Measurements from ENCODE around the gene CIT. TPM values are rescaled to one million over a fixed set of nuclear protein-coding genes. Genes with fewer than 3 reads are reported as not detected.

The CIT gene
- polyA plus RNA-seq, 3 donors: 0.03 TPM; not detected in 2

DNA sequence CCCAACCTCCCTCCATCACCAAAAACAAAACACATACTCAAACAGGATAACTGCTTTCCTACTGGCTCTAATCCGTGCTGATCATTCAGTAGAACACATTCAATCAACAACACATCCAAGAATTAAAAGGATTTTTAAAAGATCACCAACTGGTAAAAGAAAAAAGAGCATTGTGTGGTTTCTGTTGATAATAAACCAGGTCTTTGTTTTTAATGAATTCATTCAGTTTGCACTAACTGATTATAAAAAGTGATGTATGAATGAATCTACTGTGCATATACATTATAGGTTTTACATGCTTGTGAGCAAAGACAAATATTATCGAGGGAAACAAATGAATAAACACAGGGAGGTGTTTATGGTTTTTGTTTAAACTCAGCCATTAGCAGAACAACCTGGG is 55.1 kb downstream of the CIT start:
- Histone ChIP-seq H3K4me3 (replicated peaks in 1 of 3; ENCODE audit: low read depth in 2 of 3, low read length in 3 of 3) (no peak overlapping the region), H3K27ac (ENCODE audit: low read depth in 1 of 2, low read length in 2 of 2) (no peak overlapping the region), H3K36me3 (replicated peaks in 1 of 2; ENCODE audit: control insufficient read depth in 1 of 2, insufficient read depth in 2 of 2, low read length in 2 of 2) (peaks cover 30 to 77% of the 10 kb centered on the region in 2 donors), H4K20me1 (ENCODE audit: insufficient read depth, low read length) (no peaks in the 10 kb centered on the region), H3K79me2 (ENCODE audit: insufficient read depth, low read length) (no peaks in the 10 kb centered on the region), H3K27me3 (ENCODE audit: control insufficient read depth in 2 of 2, insufficient read depth in 2 of 2, low read length in 2 of 2) (no peaks in the 10 kb centered on the region), H3K9ac (ENCODE audit: insufficient read depth, low read length, poor library complexity, severe bottlenecking) (no peak overlapping the region), H3K4me2 (replicated peaks; ENCODE audit: extremely low read depth, low read length, poor library complexity, severe bottlenecking) (no peak overlapping the region), H3K9me3 (replicated peaks in 1 of 2; ENCODE audit: control insufficient read depth in 1 of 2, insufficient read depth in 1 of 2, low read length in 2 of 2) (no peaks in the 10 kb centered on the region), H3K4me1 (ENCODE audit: control insufficient read depth in 1 of 2, insufficient read depth in 2 of 2, low read length in 2 of 2) (no peaks in the 10 kb centered on the region), H2AFZ (ENCODE audit: insufficient read depth, low read depth, low read length, poor library complexity, severe bottlenecking) (no peak overlapping the region)
- no CpG with 5 or more reads among the region's 2 CpGs for WGBS (ENCODE audit: insufficient coverage)
- TF ChIP-seq, protein P1, sequence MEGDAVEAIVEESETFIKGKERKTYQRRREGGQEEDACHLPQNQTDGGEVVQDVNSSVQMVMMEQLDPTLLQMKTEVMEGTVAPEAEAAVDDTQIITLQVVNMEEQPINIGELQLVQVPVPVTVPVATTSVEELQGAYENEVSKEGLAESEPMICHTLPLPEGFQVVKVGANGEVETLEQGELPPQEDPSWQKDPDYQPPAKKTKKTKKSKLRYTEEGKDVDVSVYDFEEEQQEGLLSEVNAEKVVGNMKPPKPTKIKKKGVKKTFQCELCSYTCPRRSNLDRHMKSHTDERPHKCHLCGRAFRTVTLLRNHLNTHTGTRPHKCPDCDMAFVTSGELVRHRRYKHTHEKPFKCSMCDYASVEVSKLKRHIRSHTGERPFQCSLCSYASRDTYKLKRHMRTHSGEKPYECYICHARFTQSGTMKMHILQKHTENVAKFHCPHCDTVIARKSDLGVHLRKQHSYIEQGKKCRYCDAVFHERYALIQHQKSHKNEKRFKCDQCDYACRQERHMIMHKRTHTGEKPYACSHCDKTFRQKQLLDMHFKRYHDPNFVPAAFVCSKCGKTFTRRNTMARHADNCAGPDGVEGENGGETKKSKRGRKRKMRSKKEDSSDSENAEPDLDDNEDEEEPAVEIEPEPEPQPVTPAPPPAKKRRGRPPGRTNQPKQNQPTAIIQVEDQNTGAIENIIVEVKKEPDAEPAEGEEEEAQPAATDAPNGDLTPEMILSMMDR (IDR thresholded peaks at IDR 0.05): no peak
- no peaks in the 10 kb centered on the region for H3K4me1 Mint-ChIP-seq
- no peak for DNase-seq
- no peaks in the 10 kb centered on the region for H3K27me3 Mint-ChIP-seq (ENCODE audit: low read depth in 3 of 3)
- no peak overlapping the region for H3K4me3 Mint-ChIP-seq
- H3K27ac Mint-ChIP-seq: no peak overlapping the region
- peaks cover 59 to 84% of the 10 kb centered on the region in 2 donors for H3K36me3 Mint-ChIP-seq
- intact Hi-C loops (cut with micrococcal nuclease): no loop called here
- no peaks in the 10 kb centered on the region for H3K9me3 Mint-ChIP-seq

DNA sequence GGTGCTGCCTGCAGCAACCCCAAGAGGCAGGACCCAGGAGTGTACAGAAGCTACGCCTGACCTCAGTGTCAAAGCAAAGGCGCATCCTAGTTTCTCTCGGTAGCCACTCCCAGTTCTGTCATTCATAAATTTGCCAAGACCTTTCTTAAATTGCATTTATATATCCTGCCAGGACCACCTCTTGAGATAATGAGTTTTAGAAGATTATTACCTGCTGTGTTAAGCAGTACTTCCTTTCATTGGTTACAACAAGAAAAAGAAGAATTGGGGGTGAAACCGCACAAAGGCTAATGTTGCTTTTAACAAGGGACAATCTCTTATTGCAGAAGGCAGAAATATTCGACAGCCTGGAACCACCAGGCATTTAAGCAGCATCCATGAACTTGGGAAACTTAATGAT is 57.8 kb downstream of the CIT start:
- Histone ChIP-seq H3K36me3 (replicated peaks in 1 of 2; ENCODE audit: control insufficient read depth in 1 of 2, insufficient read depth in 2 of 2, low read length in 2 of 2) (peaks cover 32 to 67% of the 10 kb centered on the region in 2 donors), H3K9ac (ENCODE audit: insufficient read depth, low read length, poor library complexity, severe bottlenecking) (no peak overlapping the region), H3K4me3 (replicated peaks in 1 of 3; ENCODE audit: low read depth in 2 of 3, low read length in 3 of 3) (no peak overlapping the region), H4K20me1 (ENCODE audit: insufficient read depth, low read length) (no peaks in the 10 kb centered on the region), H2AFZ (ENCODE audit: insufficient read depth, low read depth, low read length, poor library complexity, severe bottlenecking) (no peak overlapping the region), H3K4me1 (ENCODE audit: control insufficient read depth in 1 of 2, insufficient read depth in 2 of 2, low read length in 2 of 2) (no peaks in the 10 kb centered on the region), H3K79me2 (ENCODE audit: insufficient read depth, low read length) (no peaks in the 10 kb centered on the region), H3K9me3 (replicated peaks in 1 of 2; ENCODE audit: control insufficient read depth in 1 of 2, insufficient read depth in 1 of 2, low read length in 2 of 2) (no peaks in the 10 kb centered on the region), H3K27ac (ENCODE audit: low read depth in 1 of 2, low read length in 2 of 2) (no peak overlapping the region), H3K27me3 (ENCODE audit: control insufficient read depth in 2 of 2, insufficient read depth in 2 of 2, low read length in 2 of 2) (no peaks in the 10 kb centered on the region), H3K4me2 (replicated peaks; ENCODE audit: extremely low read depth, low read length, poor library complexity, severe bottlenecking) (no peak overlapping the region)
- Mint-ChIP-seq H3K9me3 (no peaks in the 10 kb centered on the region), H3K4me1 (peaks cover 1% of the 10 kb centered on the region), H3K36me3 (peaks cover 57 to 77% of the 10 kb centered on the region in 2 donors), H3K27ac (peak overlapping the region in 1 of 7 donors; percentile 26), H3K4me3 (no peak overlapping the region), H3K27me3 (ENCODE audit: low read depth in 3 of 3) (no peaks in the 10 kb centered on the region)
- no peak for DNase-seq
- TF ChIP-seq, protein P1 (IDR thresholded peaks at IDR 0.05): no peak
- intact Hi-C loops (cut with micrococcal nuclease): no loop called here
- 96% methylated on average over 3 of the region's 5 CpGs for WGBS (ENCODE audit: insufficient coverage)
